ENCODE results near the gene LAIR2.
A peak's percentile ranks its signal among the peaks of the same experiment; 100 is the strongest.

Gene LAIR2

DNA sequence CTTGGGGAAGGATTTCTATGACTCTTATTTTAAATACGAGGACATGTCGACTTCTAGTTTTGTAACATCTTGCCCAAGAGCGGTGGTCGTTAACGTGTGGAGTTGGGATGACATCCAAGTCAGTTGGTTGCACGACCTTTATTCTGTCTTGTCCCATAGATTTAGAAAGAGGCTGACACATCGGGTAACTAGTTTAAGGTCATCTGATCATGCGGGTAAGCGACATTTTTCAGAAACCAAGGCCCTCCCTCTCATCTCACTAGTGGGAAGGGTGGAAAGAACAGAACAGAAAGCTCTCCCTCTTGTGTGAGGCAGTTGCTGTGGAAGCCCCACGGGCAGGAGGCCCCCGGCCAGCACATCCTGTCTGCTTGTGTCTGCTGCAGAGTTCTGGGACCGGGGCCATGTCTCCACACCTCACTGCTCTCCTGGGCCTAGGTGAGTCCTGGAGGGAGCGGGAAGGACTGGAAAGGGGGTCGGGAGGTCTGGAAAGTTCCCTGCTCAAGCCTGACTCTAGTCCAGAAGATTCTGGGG lies at the start of gene LAIR2:
Gene LAIR2 (plus strand): TSS at position 314 of the 531 bp plus-strand sequence. CDS start 88 bp downstream, at position 402.
- DNase-seq = no peak

- DNase-seq = no peak
Measured at GRCh38 chr19:54453921-54454780, 48.5 kb upstream of the LAIR2 start.

- no peak for DNase-seq
Measured at GRCh38 chr19:54454781-54455675, 47.6 kb upstream of the LAIR2 start.

GRCh38 chr19:54455786-54456422 lies 46.7 kb upstream of the LAIR2 start:
- no peak for DNase-seq

GRCh38 chr19:54456423-54457373 lies 45.9 kb upstream of the LAIR2 start:
- no peak for DNase-seq

DNA sequence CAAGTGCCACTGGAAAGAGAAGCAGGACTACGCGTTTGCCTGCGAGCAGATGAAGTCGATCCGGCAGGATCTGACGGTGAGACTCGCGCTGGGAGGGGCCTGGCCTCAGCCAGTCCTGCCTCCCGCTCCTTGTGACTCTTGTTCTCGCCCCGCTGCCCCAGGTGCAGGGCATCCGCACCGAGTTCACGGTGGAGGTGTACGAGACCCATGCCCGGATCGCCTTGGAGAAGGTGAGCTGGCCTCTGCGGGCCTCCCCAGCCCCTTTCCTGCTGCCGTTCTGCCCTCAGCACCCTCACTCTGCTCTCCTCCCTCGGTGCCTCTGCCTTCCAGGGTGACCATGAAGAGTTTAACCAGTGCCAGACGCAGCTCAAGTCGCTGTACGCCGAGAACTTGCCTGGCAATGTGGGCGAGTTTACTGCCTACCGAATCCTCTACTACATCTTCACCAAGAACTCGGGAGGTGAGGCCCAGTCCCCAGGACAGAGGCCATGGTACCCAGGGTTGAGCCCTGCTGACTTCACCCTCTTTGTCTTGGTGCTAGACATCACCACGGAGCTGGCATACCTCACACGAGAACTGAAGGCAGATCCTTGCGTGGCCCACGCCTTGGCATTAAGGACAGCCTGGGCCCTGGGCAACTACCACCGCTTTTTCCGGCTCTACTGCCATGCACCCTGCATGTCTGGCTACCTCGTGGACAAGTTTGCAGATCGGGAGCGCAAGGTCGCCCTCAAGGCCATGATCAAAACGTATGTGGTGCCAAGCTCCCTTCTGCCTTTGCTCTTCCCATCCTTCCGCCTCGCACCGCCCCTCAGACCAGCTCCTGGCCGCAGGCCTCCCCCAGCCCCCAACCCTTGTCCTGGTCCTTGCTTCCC lies 44.6 kb upstream of the LAIR2 start:
- no peak for DNase-seq

DNA sequence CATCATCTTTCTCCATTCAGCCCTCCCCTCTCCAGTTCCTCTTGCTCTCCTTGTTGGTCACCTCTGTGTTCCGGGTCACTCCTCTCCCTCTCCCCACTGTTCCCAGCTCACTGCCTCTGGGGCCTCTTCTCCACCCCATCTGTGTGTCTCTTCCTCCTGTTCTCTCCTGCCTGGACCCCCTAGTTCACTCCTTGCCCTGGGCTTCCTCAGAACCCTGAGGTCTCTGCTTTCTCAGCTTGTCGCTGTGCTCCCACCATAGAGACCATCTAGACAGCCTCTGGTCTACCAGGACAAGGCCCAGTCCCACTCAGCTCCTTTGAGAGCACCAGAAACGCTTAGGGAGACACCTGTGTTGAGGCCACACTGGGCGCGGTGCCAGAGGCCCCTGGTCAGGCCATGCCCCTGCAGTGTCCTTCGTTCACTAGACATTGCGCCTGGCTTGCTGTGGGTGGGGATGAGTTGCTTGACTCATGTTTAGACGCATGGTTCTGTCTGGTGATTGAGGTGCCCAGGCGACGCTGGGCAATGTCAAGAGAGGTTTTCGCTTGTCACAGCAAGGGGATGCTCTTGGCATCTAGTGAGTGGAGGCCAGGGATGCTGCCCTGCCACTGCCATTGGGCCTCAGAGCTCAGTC lies 43.9 kb upstream of the LAIR2 start:
- no peak for DNase-seq

GRCh38 chr19:54459282-54460229 lies 43.1 kb upstream of the LAIR2 start:
- DNase-seq = no peak

DNA sequence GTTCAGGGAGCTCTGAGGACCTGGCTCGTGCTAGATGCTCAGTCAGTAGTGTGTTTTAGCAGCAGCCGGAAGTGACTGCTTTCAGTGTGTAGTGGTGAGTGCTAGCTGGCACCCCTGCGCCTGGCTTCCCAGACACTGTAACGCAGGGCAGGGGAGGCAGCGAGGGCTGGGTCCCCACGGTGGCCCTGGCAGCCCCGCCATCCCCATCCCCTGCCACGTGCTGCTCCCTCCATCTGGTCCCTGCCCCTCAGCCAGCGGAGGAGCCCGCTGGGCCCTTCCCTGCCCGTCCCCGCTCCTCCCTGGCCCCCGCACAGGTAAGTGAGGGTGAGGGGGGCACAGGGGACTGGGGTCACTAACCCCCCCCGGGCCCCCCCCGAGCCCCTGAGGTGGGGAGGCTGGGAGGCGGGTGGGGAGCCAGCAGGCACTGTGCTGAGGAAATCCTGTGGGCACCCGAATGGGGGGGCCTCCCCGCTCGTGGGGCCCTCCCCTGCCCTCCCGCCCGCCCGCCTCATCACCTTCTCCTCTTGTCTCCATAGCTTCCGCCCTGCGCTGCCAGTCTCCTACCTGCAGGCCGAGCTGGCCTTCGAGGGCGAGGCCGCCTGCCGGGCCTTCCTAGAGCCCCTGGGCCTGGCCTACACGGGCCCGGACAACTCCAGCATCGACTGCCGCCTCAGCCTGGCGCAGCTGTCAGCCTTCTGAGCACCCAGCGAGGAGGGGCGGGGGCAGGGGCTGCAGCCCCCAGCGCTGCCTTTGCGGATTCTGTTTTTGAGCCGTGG lies 42.2 kb upstream of the LAIR2 start:
- no peak for DNase-seq

- DNase-seq = no peak
Measured at GRCh38 chr19:54461210-54461609, 41.4 kb upstream of the LAIR2 start.

DNA sequence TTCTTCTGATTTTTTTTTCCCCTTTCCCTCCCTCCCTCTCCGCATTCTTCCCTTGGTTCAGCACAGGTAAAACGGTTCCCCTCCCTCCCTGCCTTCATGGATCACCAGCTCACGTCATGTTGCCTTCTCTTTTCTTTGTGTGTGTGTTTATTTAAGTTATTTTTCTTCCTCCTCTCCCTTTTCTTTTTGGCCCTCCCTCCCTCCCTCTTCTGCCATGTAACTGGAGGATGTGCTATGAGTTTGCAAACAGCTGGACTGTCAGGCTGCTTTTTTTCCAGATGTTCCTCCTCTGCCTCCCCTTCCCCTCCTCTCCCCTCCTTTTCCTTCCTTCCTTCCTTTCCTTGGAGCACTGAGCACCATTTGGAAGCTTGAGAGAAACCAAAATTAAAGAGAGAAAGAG lies 41.0 kb upstream of the LAIR2 start:
- DNase-seq = no peak

- no peak for DNase-seq
Measured at GRCh38 chr19:54462047-54462654, 40.5 kb upstream of the LAIR2 start.

DNA sequence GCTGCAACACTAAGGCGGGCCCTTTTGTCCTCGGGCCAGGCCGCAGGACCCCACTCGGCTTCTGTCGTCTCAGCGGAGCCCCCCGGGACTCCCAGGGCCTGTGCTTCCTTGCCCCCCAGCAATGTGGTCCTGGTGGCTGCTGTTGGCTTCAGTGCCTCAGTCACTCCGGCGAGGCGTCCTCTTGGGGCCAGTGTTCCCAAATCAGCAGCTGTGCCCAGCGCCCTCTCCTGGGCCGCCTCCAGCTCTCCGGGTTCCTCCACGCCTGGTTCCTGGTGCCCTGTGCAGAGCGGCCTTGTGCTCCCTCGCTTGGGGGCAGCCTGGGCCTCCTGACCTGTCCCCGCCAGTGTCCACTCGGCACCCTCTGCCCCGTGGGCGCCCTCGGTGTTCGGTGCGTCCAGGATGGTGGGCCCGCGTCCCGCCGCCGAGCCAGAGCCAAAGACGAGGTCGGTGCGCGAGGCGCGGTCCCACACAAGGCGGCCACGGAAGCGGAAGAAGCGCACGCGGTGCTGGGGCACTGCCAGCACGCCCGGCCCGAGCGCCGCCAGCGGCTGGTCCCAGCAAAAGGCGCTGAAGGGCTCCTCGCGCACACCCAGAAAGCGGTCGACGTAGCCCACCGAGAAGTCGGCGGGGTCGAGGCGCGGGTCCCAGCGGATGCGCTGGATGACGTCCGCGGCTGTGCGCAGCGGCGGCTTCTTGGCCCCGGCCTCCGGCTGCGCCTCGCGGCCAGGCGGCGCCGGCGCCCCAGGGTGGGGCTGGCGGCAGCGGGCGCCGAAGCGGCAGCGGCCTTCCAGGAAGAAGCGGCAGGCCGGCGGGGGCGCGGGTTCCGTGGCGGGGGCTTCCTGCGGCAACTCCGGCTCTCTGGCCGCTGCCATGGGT lies 39.7 kb upstream of the LAIR2 start:
- peak; percentile 44 to 52 for DNase-seq

- peak; percentile 93 for DNase-seq
Measured at GRCh38 chr19:54463531-54464043, 39.0 kb upstream of the LAIR2 start, which contains the start of gene LENG9. Gene LENG9 (minus strand): TSS chr19:54463778. CDS start chr19:54463526, 252 bp downstream.

DNA sequence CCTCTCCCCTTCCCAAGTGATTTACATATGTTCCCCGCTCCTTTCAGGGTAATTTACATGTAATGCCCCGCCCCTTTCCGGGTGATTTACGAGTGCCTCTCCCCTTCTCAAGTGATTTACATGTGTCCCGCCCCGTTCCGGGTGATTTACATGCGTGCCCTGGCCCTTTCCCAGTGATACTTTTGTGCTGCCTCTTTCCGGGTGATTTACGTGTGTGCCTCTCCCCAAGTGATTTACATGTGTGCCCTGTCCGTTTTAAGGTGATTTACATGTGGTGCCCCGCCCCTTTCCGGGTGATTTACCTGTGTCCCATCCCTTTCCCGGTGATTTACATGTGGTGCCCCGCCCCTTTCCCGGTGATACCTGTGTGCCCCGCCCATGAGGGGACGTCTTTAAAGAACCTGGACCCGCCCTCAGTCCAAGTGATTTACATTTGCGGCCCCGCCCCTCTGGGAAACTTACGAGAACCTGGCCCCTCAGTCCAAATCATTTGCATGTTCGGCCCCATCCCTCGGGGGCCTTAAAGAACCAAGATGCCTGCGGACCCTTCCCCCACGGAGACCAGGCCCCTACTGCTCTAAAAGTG lies 38.5 kb upstream of the LAIR2 start:
- DNase-seq = peak; percentile 69 to 75
